ENCODE results near the gene S100Z.
"Not testable (repeated sequence)": the region's sequence is repeated elsewhere in the genome, so short reads cannot be mapped to it uniquely, and the experiment has no call there.

DNA sequence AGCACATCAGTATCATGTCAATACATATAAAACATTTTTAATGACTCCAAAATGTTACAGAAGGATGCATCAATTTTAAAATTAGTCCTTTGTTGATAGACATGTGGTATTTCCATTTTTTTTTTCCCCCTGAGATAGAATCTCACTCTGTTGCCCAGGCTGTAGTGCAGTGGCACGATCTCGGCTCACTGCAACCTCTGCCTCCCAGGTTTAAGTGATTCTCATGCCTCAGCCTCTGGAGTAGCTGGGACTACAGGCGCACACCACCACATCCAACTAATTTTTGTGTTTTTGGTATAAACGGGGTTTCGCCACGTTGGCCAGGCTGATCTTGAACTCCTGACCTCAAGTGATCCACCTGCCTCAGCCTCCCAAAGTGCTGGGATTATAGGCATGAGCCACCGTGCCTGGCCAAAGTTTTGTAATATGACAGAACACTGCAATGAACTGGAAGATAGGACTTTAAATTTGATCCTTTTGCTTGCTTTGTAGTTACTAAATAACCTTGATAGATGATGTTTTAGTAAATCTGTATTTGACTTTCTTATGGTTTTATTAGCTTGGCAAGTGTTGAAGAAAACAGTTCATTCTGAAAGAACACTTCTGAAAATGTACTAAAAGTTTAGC lies 27.6 kb upstream of the S100Z start:
- TF ChIP-seq POLR2A (IDR thresholded peaks at IDR 0.05): not testable (repeated sequence)
- TF ChIP-seq, protein P1, sequence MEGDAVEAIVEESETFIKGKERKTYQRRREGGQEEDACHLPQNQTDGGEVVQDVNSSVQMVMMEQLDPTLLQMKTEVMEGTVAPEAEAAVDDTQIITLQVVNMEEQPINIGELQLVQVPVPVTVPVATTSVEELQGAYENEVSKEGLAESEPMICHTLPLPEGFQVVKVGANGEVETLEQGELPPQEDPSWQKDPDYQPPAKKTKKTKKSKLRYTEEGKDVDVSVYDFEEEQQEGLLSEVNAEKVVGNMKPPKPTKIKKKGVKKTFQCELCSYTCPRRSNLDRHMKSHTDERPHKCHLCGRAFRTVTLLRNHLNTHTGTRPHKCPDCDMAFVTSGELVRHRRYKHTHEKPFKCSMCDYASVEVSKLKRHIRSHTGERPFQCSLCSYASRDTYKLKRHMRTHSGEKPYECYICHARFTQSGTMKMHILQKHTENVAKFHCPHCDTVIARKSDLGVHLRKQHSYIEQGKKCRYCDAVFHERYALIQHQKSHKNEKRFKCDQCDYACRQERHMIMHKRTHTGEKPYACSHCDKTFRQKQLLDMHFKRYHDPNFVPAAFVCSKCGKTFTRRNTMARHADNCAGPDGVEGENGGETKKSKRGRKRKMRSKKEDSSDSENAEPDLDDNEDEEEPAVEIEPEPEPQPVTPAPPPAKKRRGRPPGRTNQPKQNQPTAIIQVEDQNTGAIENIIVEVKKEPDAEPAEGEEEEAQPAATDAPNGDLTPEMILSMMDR (IDR thresholded peaks at IDR 0.05): not testable (repeated sequence)
